OCI-LY1 (cell line): ENCODE results near the gene RPS18.

Experiments used
- H2AFZ ChIP-seq: fragments of 200-600 bp; sonication (generic), shearing (Covaris generic); 2 replicates; pipeline ENCODE4 v1.6.0; 2014; ENCODE audit warnings: antibody characterized with exemption, mild to moderate bottlenecking, low read length
- H3F3A ChIP-seq: fragments of 200-600 bp; sonication (generic), shearing (Covaris generic); 2 replicates; pipeline ENCODE4 v1.6.0; 2014; ENCODE audit warnings: mild to moderate bottlenecking, antibody characterized with exemption, low read length, moderate library complexity; ENCODE audit not compliant: insufficient read depth
- H3K27ac ChIP-seq: fragments of 200-600 bp; sonication (generic); 2 replicates; pipeline ENCODE4 v1.5.1; 2014; ENCODE audit warnings: low read length, mixed run types, mild to moderate bottlenecking, low read depth; ENCODE audit not compliant: poor library complexity, severe bottlenecking
- H3K27me3 ChIP-seq: fragments of 200-600 bp; sonication (generic); 2 replicates; pipeline ENCODE4 v1.6.0; 2014; ENCODE audit warnings: antibody characterized with exemption, mild to moderate bottlenecking, low read length, moderate library complexity; ENCODE audit not compliant: insufficient read depth
- H3K36me3 ChIP-seq: fragments of 200-600 bp; sonication (generic); 2 replicates; pipeline ENCODE4 v1.6.1; 2014; ENCODE audit warnings: mild to moderate bottlenecking, antibody characterized with exemption, low read length, moderate library complexity, mixed read lengths; ENCODE audit not compliant: insufficient read depth
- H3K4me1 ChIP-seq: fragments of 200-600 bp; sonication (generic); 2 replicates; pipeline ENCODE4 v1.5.1; 2014; ENCODE audit warnings: mild to moderate bottlenecking, low read length, moderate library complexity; ENCODE audit not compliant: insufficient read depth, severe bottlenecking
- H3K4me2 ChIP-seq: fragments of 200-600 bp; sonication (generic), shearing (Covaris generic); 2 replicates; pipeline ENCODE4 v1.6.1; 2014; ENCODE audit warnings: low read length
- H3K4me3 ChIP-seq: fragments of 200-600 bp; sonication (generic); 2 replicates; pipeline ENCODE4 v1.5.1; 2014; ENCODE audit warnings: low read length, low read depth, mild to moderate bottlenecking, mixed read lengths; ENCODE audit not compliant: poor library complexity, severe bottlenecking
- H3K79me2 ChIP-seq: fragments of 200-600 bp; shearing (Covaris generic); 2 replicates; pipeline ENCODE4 v1.6.1; 2016; ENCODE audit warnings: mixed run types, low read length, mixed read lengths; ENCODE audit not compliant: insufficient read depth
- H3K9ac ChIP-seq: fragments of 200-600 bp; sonication (generic), shearing (Covaris generic); 2 replicates; pipeline ENCODE4 v1.6.1; 2014; ENCODE audit warnings: mild to moderate bottlenecking, low read length, mixed read lengths
- H3K9me2 ChIP-seq: fragments of 200-600 bp; sonication (generic), shearing (Covaris generic); 2 replicates; pipeline ENCODE4 v1.6.1; 2014; ENCODE audit warnings: low read depth, mild to moderate bottlenecking, low read length, mixed read lengths
- H3K9me3 ChIP-seq: fragments of 200-600 bp; shearing (Covaris generic); 2 replicates; pipeline ENCODE4 v1.6.1; 2014; ENCODE audit warnings: low read length, mixed read lengths
- H4K20me1 ChIP-seq: fragments of 200-600 bp; sonication (generic), shearing (Covaris generic); 2 replicates; pipeline ENCODE4 v1.6.0; 2016; ENCODE audit warnings: mild to moderate bottlenecking, low read length; ENCODE audit not compliant: insufficient read depth
- CTCF ChIP-seq: fragments of 200-600 bp; sonication (generic), shearing (Covaris generic); IDR thresholded peaks from 2 replicates; pipeline ENCODE4 v1.5.1; 2017; ENCODE audit warnings: mild to moderate bottlenecking, antibody characterized with exemption, low read length, moderate library complexity, mixed read lengths
- EZH2 ChIP-seq: fragments of 200-600 bp; sonication (generic), shearing (Covaris generic); IDR thresholded peaks from 2 replicates; pipeline ENCODE4 v1.8.0; 2017; ENCODE audit warnings: borderline replicate concordance, mixed run types, mild to moderate bottlenecking, antibody characterized with exemption, low read length, moderate library complexity, mixed read lengths

RPS18 gene

GRCh38 chr6:33297956-33298772 is 26.3 kb downstream of the RPS18 start:
- Histone ChIP-seq H4K20me1 (no peaks in the 10 kb centered on the region), H3K36me3 (peaks cover 20% of the 10 kb centered on the region), H3K9me3 (no peaks in the 10 kb centered on the region), H3K27ac (peak overlapping the region; percentile 93), H3K9me2 (no peaks in the 10 kb centered on the region), H3F3A (0 out of 2 replicates have a peak, but pooled peaks cover 5% of the 10 kb centered on the region), H3K4me1 (peaks cover 13% of the 10 kb centered on the region), H3K4me3 (peak overlapping the region; percentile 72), H3K27me3 (no peaks in the 10 kb centered on the region), H3K79me2 (no peaks in the 10 kb centered on the region), H3K4me2 (peak overlapping the region; percentile 70), H2AFZ (no peak overlapping the region), H3K9ac (peak overlapping the region; percentile 74)
- TF ChIP-seq CTCF (peak; percentile 48; the same call in 1 of the 2 replicates), EZH2 (no peak)

GRCh38 chr6:33298773-33299236 is 26.9 kb downstream of the RPS18 start, which contains the start of gene RGL2:
RGL2 (minus strand) TSS chr6:33298942; CDS start chr6:33298610, 332 bp downstream.
- Histone ChIP-seq H3K27ac (peak within 1 kb of the TSS; percentile 93), H3K4me1 (peaks cover 13% of the 10 kb centered on the region), H4K20me1 (no peaks in the 10 kb centered on the region), H3F3A (0 out of 2 replicates have a peak, but pooled peaks cover 5% of the 10 kb centered on the region), H3K4me2 (peak within 1 kb of the TSS; percentile 70), H3K79me2 (no peaks in the 10 kb centered on the region), H3K27me3 (no peaks in the 10 kb centered on the region), H3K4me3 (peak within 1 kb of the TSS; percentile 72), H2AFZ (no peak within 1 kb of the TSS), H3K9me2 (no peaks in the 10 kb centered on the region), H3K36me3 (peaks cover 27% of the 10 kb centered on the region), H3K9ac (peak within 1 kb of the TSS; percentile 74), H3K9me3 (no peaks in the 10 kb centered on the region)
- TF ChIP-seq EZH2, result no peak
- no peak for TF ChIP-seq CTCF

- Histone ChIP-seq H3K27me3 (no peaks in the 10 kb centered on the region), H3K4me1 (peaks cover 13% of the 10 kb centered on the region), H3K9ac (peak overlapping the region; percentile 74), H3K9me3 (no peaks in the 10 kb centered on the region), H3K4me2 (peak overlapping the region; percentile 70), H3K9me2 (no peaks in the 10 kb centered on the region), H3K79me2 (no peaks in the 10 kb centered on the region), H3K4me3 (peak overlapping the region; percentile 72), H3K27ac (peak overlapping the region; percentile 93), H4K20me1 (no peaks in the 10 kb centered on the region), H2AFZ (no peak overlapping the region), H3F3A (0 out of 2 replicates have a peak, but pooled peaks cover 5% of the 10 kb centered on the region), H3K36me3 (peaks cover 32% of the 10 kb centered on the region)
- TF ChIP-seq CTCF (peak; percentile 89), EZH2 (no peak)
These were observed 27.5 kb downstream of the RPS18 start for GRCh38 chr6:33299237-33299944.
